NCI-H345 treated with DMSO at 0.1 percent for 48 hours (cell line): ENCODE measurements around the gene EIF1.
"Not testable (repeated sequence)": the region's sequence is repeated elsewhere in the genome, so short reads cannot be mapped to it uniquely, and the experiment has no call there.

Source experiments
- DNase-seq: peaks from one replicate; lab custom pipeline; 2025; ENCODE audit not compliant: unreplicated experiment; lab: John Stamatoyannopoulos, UW

Gene EIF1

DNA sequence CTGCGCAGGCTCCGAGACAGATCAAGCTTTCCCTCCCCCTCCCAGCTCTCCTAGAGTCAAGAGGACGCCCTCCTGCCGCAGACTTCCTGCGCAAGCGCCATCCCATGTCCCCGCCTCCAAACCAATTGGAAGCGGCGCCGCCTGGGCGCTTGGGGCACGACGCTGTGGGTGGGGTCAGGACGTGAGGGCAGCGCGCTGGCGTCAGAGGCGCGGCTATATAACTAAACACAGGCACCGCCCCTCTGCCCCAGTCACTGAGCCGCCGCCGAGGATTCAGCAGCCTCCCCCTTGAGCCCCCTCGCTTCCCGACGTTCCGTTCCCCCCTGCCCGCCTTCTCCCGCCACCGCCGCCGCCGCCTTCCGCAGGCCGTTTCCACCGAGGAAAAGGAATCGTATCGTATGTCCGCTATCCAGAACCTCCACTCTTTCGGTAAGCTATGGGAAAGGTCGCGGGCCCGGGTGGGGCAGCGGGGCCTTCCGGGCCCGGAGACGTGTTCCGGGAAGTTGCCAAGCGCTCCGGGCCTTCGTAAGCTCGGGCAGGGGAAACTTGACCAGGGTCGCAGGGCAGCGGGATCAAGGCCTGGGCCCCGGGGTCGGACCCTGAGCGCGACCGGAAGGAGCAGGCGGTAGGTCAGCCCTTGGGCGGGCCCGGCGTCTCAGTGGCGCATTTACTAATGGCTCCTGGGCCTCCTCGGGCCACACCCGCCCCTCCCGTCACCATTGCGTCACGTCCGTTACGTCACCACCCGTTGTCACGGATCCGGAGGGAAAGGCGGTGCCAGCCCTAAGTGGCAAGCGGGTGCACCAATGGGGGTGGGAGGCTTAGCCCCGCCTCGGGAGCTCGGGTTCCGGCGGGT, at the start of gene EIF1:
TSS of gene EIF1 (plus strand) at position 245 of the 856 bp plus-strand sequence. CDS start at position 399, 154 bp downstream.
- DNase-seq, result peak; percentile 98

DNA sequence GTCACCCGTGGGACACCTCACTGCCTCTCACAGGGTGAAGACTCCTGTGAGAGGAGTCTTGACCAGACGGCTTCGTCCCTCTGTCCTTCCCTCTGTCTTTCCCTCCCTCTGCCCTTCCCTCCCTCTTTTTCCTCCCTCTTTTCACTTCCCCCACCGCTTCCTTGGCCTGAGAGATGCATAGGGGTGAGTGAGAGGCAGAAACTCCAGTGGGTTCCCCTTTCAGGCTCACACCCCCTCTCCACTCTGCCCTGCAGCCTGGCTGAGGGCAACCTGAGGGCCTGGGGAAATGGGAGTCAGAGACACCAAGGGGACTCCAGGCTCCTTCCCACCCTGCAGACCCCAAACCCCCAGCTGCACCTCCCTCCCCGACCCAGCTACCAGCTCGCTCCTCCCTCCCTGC, 49.7 kb upstream of the EIF1 start:
- no peak for DNase-seq

DNA sequence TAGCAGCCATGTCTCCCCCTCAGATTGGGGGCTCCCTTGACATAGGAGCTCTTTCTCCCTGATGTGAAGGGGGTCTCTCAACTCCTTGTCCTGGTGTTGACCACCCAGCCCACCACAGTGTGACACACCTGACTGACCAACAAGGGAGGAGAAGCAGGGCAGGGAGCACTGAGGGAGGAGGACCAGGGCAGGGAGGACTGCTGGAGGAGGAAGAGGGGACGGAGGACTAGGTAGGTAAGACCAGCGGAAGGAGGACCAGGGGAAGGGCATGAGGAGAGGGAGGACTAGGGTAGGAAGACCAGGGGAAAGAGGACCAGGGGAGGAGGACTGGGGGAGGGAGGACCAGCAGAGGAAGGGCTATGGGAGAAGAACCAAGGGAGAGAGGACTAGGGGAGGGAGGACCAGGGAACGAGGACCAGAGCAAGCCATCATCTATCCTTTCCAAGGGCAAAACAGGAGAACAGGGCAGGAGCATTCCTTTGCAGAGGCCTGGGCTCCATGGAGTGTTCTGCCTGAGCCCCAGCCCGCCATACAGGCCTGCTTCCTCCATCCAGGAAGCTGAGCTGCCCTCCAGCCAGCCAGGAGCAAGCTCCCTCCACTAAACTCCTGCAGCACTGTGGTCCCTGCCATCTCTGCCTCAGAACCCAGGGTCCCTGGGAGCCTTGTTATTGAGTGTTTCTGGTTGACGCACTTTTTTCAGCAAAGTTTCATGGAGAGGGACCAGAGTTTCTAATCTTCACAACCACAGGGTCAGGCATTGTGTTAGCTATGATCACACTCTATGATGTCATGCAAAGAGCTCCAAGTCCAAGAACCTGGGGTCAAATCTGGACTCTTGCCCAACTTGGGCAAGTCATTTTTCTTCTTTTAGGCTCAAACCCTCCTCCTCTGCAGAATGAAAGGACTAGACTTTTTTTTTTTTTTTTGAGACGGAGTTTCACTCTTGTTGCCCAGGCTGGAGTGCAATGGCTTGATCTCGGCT, 48.9 kb upstream of the EIF1 start:
- no peak for DNase-seq

DNA sequence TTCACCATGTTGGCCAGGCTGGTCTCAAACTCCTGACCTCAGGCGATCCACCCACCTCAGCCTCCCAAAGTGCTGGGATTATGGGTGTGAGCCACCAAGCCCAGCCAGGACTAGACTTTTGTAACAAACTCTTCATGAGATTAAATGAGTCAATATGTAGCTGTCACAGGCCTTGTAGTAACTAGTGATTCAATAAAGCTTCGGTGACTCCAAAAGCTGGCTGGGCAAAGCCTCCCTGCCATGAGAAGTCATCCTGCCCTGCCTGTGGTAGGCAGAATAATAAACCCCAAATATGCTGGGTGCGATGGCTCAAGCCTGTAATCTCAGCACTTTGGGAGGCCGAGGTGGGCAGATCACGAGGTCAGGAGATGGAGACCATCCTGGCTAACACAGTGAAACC, 48.1 kb upstream of the EIF1 start:
- DNase-seq, result not testable (repeated sequence)

DNA sequence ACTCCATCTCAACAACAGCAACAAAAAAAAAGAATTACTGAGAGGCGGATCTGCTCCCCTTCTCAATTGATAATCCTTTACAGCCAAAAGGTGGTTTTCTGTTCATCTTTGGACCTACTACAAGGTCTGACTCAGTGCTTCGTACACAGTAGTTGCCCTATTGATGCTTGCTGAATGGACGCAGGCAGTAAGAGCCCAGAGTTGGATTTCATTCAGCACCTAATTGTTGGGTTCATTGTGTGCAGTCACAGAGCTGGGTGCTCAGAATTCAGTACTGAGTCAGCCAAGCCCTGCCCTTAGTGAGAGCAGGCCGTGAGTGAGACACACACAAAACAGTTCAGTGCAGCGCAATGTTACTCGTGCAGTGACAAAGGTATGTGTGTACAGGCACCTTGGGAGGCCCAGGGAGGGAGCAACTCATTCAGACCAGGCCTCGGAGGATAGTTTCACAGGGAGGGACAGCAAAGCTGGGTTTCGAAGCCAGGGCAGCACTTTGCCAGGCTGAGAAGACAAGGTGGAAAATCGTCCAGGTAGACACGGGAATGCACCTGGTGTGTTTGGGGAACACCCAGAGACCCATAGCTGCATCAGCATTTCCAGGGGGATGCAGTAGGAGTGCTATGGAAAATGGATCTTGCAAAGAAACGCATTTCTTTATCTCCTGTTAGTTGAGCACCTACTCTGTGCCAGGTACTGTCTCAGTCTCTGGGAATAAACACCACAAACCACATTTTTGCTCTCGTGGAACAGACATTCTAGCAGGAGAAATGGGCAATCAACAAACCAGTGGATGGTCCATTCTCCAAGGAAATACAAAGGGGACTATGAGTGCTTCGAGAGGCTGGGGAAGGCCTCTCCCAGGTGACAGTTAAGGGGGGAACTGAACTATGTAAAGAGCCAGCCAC, 46.2 kb upstream of the EIF1 start:
- DNase-seq, result no peak

DNA sequence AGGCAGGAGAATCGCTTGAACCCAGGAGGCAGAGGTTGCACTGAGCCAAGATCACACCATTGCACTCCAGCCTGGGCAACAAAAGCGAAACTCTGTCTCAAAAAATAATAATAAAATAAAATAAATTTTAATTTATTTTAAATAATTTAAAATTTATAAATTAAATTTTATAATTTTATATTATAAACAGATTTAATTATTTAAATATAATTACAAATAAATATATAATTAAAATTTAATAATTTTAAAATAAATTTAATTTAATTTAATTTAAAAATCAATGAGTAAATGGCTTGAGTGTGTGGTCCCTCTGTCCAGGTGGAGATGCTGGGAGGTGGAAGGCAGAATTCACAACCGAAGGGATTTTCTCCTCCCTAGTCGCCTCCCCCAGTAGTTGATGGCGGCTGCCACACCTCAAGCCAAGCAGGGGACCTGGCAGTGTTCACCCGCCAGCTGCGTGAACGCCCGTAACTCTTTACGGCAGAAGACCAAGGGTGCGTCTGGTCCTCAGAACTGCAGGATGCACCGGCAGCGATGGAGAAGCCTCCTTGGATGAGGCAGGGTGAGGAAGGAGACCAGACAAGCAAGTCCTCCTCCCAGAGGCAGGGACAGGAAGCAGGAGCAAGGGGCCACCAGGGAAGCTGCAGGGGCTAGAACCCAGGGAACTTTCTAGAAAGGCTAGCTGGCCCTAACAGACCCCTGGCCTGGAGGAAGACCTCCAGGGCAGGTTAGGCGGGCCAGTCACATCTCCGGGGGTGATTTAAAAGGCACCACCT, 41.5 kb upstream of the EIF1 start:
- no peak for DNase-seq

DNA sequence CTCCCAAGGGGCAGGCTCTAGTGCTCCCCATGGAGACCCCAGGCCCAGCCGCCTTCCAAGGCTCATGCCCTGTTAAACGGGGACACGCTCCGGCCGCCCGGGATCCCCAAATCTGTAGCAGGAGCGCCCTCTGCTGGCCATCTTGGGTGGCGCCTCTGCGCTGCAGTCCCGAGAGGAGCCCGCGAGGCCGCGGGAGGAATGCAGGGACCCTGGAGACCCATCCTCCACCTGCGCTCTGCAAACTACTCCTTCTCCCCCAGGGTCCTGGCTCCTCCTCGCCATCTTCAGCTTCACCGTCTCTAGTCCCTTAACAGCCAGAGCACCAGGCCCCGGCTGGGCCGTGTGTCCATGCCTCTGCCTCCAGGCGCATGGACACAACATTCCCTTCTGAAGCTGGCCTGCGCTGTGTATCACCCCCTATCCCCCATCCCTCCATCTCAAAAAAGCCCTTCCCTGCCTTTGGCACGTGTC, 40.7 kb upstream of the EIF1 start:
- DNase-seq, result peak; percentile 78

DNA sequence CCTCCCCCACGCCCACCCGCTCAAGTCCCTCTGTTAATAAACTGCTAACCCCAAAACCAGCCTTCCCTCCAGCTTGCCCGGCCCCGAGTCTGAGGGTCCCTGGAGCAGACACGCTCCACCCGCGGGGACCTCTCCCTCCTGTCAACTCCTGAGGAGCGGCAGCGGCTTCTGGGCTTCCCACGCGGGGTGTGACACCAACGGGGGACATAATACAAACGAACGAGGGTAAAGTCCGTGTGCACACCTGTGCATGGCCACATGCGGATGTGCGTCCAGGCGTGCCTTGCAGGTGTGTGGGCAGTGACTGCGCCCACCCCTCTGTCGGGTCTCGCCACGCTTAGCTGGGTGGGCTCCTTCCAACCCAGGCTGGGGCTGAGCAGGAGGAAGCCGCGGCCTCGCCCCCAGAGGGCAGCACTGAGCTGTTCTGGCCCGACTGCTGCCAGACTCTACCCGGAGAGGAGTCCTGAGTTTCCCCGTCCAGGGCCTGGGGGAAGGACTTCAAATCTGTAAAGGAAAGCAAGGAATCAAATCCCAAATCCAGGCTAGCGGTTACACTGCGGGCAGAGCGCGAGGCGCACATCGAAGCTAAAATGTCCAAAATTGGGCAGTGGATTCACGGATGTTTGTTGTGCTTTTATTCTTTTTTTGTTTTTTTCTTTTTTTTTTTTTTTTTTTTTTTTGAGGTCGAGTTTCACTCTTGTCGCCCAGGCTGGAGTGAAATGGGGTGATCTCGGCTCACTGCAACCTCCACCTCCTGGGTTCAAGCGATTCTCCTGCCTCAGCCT, 40.1 kb upstream of the EIF1 start:
- peak; percentile 68 for DNase-seq

DNA sequence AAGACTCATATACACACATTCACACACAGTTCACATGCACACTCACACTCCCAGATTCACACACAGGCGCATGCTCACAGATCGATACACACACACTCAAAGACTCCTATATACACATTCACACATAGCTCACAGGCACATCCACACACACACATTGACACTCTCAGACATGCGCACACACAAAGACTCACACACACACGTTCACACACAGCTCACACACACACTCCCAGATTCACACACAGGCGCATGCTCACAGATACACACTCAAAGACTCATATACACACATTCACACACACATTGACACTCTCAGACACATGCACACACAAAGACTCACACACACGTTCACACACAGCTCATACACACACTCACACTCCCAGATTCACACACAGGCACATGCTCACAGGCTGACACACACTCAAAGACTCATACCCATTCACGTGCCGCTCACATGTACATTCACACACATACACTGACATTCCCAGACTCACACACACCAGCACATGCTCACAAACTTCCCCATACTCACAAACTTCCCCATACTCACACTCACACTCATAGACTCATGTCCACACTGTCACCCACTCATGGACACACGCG, 38.7 kb upstream of the EIF1 start:
- DNase-seq, result no peak

DNA sequence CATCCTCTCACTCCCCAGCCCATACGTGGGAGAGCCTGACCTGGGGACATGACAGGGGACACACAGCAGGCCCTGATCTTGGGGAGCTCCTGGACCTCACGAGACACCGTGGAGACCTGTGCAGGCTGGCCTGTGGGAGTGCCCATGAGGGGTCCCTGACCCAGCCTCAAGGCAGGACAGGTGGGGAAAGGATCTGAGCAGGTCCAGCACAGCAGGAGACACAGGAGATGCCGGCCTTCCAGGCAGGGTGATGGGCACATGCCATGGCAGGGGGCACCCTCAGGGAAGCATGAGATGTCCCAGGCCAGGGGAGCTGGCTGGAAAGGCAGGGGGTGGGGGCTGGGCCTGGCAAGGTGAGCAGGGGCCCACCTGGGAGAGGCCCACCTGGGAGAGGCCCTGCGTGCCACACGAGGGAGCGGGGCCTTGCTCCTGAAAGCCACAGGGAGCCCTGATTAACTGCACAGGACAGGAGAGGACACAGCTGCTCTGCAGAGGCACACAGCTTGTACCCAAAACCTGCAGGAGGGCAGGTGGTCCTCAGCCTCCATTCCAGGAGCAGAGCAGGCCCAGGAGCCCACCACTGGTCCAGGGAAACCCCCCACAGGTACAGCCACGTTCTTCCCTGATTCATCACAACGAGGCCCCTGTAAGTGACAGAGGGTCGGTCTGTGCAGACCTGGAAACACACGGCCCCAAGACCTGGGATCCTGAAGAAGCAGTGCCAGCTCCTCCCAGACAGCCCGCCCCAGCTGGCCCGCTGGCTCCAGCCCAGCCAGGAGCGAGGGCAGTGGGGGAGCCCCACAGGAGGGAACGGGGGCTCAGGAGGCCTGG, 37.7 kb upstream of the EIF1 start:
- no peak for DNase-seq

DNA sequence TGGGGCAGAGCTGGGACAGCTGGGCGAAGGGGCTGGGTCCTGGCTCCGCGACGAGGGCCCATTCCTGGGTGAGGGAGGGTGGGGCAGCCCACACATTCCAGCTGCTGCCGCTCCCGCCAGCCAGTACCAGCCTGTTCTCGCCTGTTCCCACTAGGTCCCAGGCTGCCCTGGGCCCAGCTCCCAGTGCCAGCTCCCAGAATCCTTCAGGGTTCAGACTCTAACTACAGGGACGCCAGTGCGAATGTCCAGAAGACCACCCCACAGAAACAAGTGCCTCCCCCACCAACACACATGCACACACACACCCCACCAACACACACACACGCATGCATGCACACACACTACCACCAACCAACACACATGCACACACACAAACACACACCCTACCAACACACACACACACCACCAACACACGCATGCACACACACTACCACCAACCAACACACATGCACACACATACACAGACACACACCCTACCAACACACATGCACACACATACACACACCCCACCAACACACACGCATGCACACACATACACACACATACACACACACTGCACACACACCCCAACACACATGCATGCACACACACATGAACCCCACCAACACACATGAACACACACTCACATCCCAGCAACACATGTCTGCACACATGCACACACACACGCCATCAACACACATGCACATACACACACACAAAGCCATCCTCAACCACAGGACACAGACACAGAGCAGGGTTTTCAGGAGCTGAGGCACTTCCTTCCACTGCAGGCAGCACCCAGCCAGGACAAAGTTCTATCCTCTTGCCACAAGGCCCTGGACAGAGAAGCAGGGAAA, 36.8 kb upstream of the EIF1 start:
- no peak for DNase-seq

DNA sequence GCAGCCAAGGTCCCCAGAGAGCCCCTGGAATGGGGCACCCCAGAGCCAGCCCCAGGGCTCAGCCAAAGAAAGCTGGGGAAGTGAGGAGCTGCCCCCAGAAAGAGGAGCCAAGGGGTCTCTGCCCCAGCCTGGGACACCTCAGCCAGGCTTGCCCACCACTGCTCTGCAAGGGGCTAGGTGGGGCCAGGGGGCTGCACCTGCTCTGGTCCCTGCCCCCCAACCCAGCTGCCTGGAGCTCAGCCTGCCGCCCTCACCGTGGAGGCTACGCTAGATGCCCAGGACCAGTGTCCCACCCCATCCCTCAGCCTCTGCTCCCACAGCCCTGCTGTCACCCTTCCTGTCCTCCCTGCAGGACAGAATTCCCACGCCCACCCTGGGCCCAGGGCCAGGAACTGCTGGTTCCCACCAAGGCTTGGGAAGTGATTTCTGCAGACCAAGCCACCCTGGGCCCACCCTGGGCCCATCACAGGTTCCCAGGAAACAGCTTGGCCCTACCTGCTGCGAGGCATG, 36.2 kb upstream of the EIF1 start:
- no peak for DNase-seq

DNA sequence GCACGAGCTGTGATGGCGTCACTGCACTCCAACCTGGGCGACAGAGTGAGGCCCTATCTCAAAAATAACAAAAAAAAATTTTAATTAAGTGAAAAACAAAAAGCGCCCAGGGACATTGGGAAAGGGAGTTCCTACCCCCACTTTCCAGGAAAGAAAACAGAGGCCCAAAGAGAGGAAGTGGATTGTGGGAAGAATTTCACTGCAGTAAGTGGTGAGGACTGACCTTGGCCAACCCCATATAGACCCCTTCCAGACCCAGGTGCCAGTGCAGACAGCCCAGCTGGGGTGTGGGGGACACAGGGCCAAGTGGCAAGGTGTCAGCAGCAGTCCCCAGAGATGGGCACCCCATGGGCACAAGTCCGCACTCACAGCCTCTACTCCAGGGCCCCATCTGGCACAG, 35.3 kb upstream of the EIF1 start:
- no peak for DNase-seq

DNA sequence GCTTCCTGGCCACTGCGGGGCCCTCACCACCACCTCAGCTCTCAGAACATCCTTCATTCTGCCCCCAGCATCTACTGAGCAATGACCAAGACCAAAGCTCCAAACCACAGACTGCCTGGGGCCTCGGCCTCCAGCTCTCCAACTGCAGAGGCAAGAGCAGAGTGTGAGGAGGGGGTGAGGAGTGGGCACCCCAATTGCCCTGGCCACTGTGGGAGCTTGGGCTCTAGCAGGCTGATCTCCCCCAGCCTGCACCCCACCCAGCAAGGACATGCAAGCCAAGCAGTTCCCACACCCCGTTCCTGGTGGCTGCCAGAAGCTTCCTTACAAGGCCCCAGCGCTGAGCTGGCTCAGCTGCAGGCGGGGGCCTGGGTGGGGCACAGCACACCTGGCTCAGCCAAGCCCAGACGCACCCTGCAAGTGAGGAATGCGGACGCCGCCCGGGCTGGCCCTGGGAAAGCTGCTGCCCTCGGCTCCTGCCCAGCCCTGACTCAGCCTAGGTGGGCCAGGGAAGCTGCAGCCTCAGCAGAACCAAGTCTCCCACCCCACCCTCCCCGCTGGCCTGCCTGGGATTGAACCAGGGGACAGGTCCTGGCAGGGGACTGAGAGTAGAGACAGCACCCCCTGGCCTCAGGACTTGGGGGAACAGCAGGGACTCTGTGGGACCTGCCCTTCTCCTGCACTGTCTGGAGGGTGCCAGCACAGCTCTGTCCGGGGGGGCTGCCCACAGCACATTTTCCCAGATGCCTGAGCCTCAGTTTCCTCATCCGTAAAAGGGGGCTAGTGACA, 34.6 kb upstream of the EIF1 start:
- DNase-seq, result no peak

DNA sequence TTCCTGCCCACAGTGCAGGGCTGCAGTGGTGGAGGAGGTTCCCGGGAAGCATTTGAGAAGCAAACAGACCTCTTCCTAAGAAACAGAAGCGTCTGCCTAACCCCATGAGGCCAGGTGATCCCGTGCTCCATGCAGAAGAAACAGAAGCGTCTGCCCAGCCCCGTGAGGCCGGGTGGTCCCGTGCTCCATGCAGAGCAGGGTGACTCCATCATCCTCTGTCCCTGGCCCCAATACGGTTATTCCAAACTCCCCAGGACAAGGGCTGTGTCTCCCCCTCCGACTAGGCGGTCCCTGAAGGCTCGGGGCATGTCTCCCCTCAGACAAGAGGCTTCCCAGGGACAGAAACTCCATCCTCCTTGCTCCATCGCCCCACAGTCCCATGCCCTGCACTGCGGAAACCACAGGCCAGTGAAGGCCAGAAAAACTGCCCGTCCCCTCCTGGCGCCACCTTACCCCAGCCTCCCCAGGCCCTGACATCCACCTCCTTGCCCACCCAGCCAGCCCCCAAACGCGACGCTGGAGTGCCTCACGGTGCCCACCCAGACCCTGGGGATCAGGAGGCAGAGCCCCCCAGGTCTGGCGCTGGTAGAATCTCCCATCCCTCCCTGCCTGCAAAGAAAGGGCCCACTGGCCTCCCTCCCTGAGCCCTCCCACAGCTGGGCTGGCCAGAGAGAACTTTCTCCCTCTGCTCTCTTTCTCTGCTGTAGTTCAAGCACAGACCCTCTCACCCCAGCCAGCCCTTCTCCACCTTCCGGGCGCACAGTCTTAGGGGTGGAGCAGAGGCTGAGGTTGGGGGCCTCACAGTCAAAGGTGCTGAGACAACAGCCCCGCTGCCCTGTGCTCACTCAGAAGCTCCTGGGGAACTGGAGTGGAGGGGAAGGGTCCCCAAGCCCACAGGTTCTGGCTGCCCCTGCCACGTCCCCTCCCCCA, 33.7 kb upstream of the EIF1 start:
- no peak for DNase-seq
